K562 (cell line): ENCODE results near the gene TNFRSF13B. TPM values are rescaled to one million over a fixed set of nuclear protein-coding genes. Genes with fewer than 3 reads are reported as not detected.

Experiments
- ATAC-seq: fragments of 200-7000 bp; cut with Tn5 transposase; 3 replicates; pipeline ENCODE4 v1.9.1; 2020; ENCODE audit warnings: moderate library complexity
- BruUV-seq: library from RNA; stranded (reverse); fragments of 400-500 nt; replicated peaks from 2 replicates; lab custom pipeline; 2021; lab: Mats Ljungman, UMichigan
- CTCF ChIA-PET: fragments of 300-600 bp; formaldehyde crosslinking; extraction: SDS; loops from one replicate; lab custom pipeline; 2021; ENCODE audit warnings: low intra/inter-chr PET ratio; lab: Yijun Ruan, JAX
- POLR2A ChIA-PET: fragments of 300-600, 350-650 bp; sonication (Branson Sonifier 250); formaldehyde crosslinking; extraction: SDS; loops from one replicate; lab custom pipeline; 2021; ENCODE audit warnings: antibody characterized with exemption, inconsistent platforms; lab: Yijun Ruan, JAX
- DNase-seq, 4 experiments: peaks; one replicate each; pipeline versions ENCODE4 v3.0.0 to v3.0.0-alpha.2; 2011 to 2018; ENCODE audit warnings: low spot score in 3 of 4, mixed read lengths in 3 of 4; ENCODE audit errors: extremely low read depth in 1 of 4
- FAIRE-seq: peaks from 2 replicates; lab custom pipeline; 2011; peaks lifted over from hg19 to GRCh38; lab: Jason Lieb, UNC
- H2AFZ ChIP-seq: 2 replicates; pipeline ENCODE4 v1.6.0; 2011; ENCODE audit warnings: low read depth, low read length, control low read depth, inconsistent platforms
- H3K27ac ChIP-seq: fragments of 200-600 bp; 3 replicates; pipeline ENCODE4 v1.8.0; 2011; ENCODE audit warnings: low read depth, mild to moderate bottlenecking, control low read depth, inconsistent platforms, low read length, moderate library complexity, mixed read lengths; ENCODE audit errors: extremely low read depth
- H3K27me3 ChIP-seq, 2 experiments: fragments of 300-600 bp in 1 of 2; 2 replicates in 1 of 2; 3 replicates in 1 of 2; pipeline versions ENCODE4 v1.6.0 to v1.8.0; 2011; ENCODE audit warnings: inconsistent platforms in 2 of 2, low read length in 2 of 2, mild to moderate bottlenecking in 1 of 2, mixed read lengths in 1 of 2, moderate library complexity in 1 of 2; ENCODE audit not compliant: control insufficient read depth in 2 of 2, insufficient read depth in 2 of 2
- H3K36me3 ChIP-seq: fragments of 300-600 bp; 3 replicates; pipeline ENCODE4 v1.8.0; 2011; ENCODE audit warnings: mild to moderate bottlenecking, low read length, inconsistent platforms; ENCODE audit not compliant: control insufficient read depth, insufficient read depth
- H3K4me1 ChIP-seq, 2 experiments: fragments of 200-600 bp in 1 of 2; replicated peaks in 1 of 2; 2 replicates in 1 of 2; 3 replicates in 1 of 2; pipeline versions ENCODE4 v1.5.1 to v1.8.0; 2011; ENCODE audit warnings: inconsistent platforms in 2 of 2, low read length in 2 of 2, mild to moderate bottlenecking in 1 of 2, mixed read lengths in 1 of 2, moderate library complexity in 1 of 2; ENCODE audit not compliant: control insufficient read depth in 2 of 2, insufficient read depth in 2 of 2
- H3K4me2 ChIP-seq: 2 replicates; pipeline ENCODE4 v1.6.1; 2011; ENCODE audit warnings: low read length, control low read depth, inconsistent platforms, mixed read lengths; ENCODE audit not compliant: insufficient read depth
- H3K4me3 ChIP-seq: fragments of 200-600 bp; sonication (generic), shearing (Covaris generic); 2 replicates; pipeline ENCODE4 v1.5.1; 2016; ENCODE audit warnings: control low read depth, inconsistent platforms
- H3K79me2 ChIP-seq: fragments of 200-600 bp; 3 replicates; pipeline ENCODE4 v1.8.0; 2011; ENCODE audit warnings: low read length, inconsistent platforms; ENCODE audit not compliant: control insufficient read depth, insufficient read depth
- H3K9ac ChIP-seq, 2 experiments: 2 replicates each; pipeline versions ENCODE4 v1.6.0 to v1.6.1; 2011; ENCODE audit warnings: low read depth in 2 of 2, low read length in 2 of 2, control low read depth in 1 of 2, inconsistent platforms in 1 of 2, mild to moderate bottlenecking in 1 of 2, mixed read lengths in 1 of 2; ENCODE audit not compliant: insufficient read depth in 1 of 2
- H3K9me1 ChIP-seq: one replicate; pipeline ENCODE4 v1.6.0; 2011; ENCODE audit warnings: inconsistent platforms, mild to moderate bottlenecking, low read length, moderate library complexity; ENCODE audit not compliant: control insufficient read depth, insufficient read depth
- H3K9me3 ChIP-seq: replicated peaks from 2 replicates; pipeline ENCODE4 v1.5.1; 2011; ENCODE audit warnings: low read depth, low read length, inconsistent platforms; ENCODE audit not compliant: control insufficient read depth, insufficient read depth
- H4K20me1 ChIP-seq: replicated peaks from 2 replicates; pipeline ENCODE4 v1.6.1; 2011; ENCODE audit warnings: low read length, inconsistent platforms, mixed read lengths; ENCODE audit not compliant: control insufficient read depth, insufficient read depth
- FOXA1 ChIP-seq: fragments of 450-650 bp; IDR thresholded peaks from 2 replicates; pipeline ENCODE4 v1.6.1; 2016; ENCODE audit warnings: mild to moderate bottlenecking, borderline replicate concordance
- KDM1A ChIP-seq, 2 experiments: fragments of 450-650 bp; IDR thresholded peaks; 2 replicates each; pipeline ENCODE4 v1.6.1; 2016; ENCODE audit warnings: mild to moderate bottlenecking in 2 of 2
- TBL1XR1 ChIP-seq, 2 experiments: IDR thresholded peaks; 2 replicates each; pipeline ENCODE4 v1.6.1; 2012; ENCODE audit warnings: improper control_type of control experiment in 2 of 2, low read length in 2 of 2, mild to moderate bottlenecking in 1 of 2
- THRA ChIP-seq: fragments of 450-650 bp; IDR thresholded peaks from 2 replicates; pipeline ENCODE4 v1.6.1; 2017; ENCODE audit warnings: mild to moderate bottlenecking, moderate library complexity
- ZFPM2 ChIP-seq: fragments of 250-450 bp; sonication (Bioruptor Pico); IDR thresholded peaks from 2 replicates; pipeline ENCODE4 v1.5.1; 2022; ENCODE audit warnings: mild to moderate bottlenecking
- ZNF668 ChIP-seq: fragments of 250-450 bp; sonication (Bioruptor Pico); IDR thresholded peaks from 2 replicates; pipeline ENCODE4 v1.8.0; 2022; ENCODE audit warnings: mild to moderate bottlenecking, inconsistent platforms
- ZNF75A ChIP-seq: fragments of 450-650 bp; formaldehyde crosslinking; IDR thresholded peaks from 2 replicates; pipeline ENCODE4 v1.4.0; 2020; ENCODE audit warnings: mild to moderate bottlenecking
- WGBS: fragments of 100-300 bp; shearing (Covaris generic); methylation state at CpG from one replicate; pipeline ENCODE4 v1.1.6; 2016; ENCODE audit warnings: low coverage, mixed read lengths; ENCODE audit not compliant: insufficient coverage; ENCODE audit errors: missing lambda C conversion rate; 5-methylcytosine and 5-hydroxymethylcytosine counted together
- in situ Hi-C: fragments of 300-500 bp; cut with MboI; formaldehyde crosslinking; loops from 4 replicates; pipeline ENCODE4 v1.15.0; 2018; ENCODE audit warnings: inconsistent platforms, mixed read lengths
- intact Hi-C: fragments of 100-400 bp; cut with micrococcal nuclease; formaldehyde crosslinking; loops from 2 replicates; pipeline ENCODE4 v1.14.2; 2022
- polyA plus RNA-seq, 8 experiments: library from polyadenylated mRNA; depleted of rRNA in 4 of 8; stranded (reverse) in 5 of 8; unstranded in 3 of 8; fragments of >200 nt; fragmentation: Nextera tagmentation in 2 of 8; fragmentation: Illumina TruSeq in 1 of 8; extraction: Ambion mirVana in 2 of 8; extraction: Trizol in 1 of 8; gene quantifications; 2 replicates each; pipeline versions ENCODE4 v1.2.1 to v1.2.3, GENCODE V29; 2011 to 2014; ENCODE audit warnings: inconsistent platforms in 1 of 8, missing spikeins in 1 of 8
- total RNA-seq, 7 experiments: library from RNA; depleted of rRNA in 6 of 7; stranded (reverse); fragments of >200 nt in 6 of 7; fragmentation: Illumina TruSeq in 2 of 7; extraction: Trizol in 2 of 7; gene quantifications; 2 replicates each; pipeline versions ENCODE4 v1.2.1 to v1.2.3, GENCODE V29; 2011 to 2021; ENCODE audit warnings: low replicate concordance in 1 of 7
- TF ChIP-seq, protein P1 (sequence below), 2 experiments: fragments of 150-350 bp in 1 of 2; IDR thresholded peaks; 2 replicates each; pipeline ENCODE4 v1.6.1; 2012 to 2016; ENCODE audit warnings: low read depth in 2 of 2, low read length in 2 of 2, mild to moderate bottlenecking in 1 of 2, moderate library complexity in 1 of 2
- TF ChIP-seq, protein P2 (sequence below): sonication (generic); formaldehyde crosslinking; IDR thresholded peaks from 2 replicates; pipeline ENCODE4 v1.8.0; 2022; ENCODE audit warnings: missing genetic modification reagents, mild to moderate bottlenecking, moderate library complexity, borderline replicate concordance

TNFRSF13B gene
- total and polyA plus RNA-seq, 9 of the 15 experiments (the other 6 are each of a cell fraction or from before 2014, with no cell fraction given): not detected

DNA sequence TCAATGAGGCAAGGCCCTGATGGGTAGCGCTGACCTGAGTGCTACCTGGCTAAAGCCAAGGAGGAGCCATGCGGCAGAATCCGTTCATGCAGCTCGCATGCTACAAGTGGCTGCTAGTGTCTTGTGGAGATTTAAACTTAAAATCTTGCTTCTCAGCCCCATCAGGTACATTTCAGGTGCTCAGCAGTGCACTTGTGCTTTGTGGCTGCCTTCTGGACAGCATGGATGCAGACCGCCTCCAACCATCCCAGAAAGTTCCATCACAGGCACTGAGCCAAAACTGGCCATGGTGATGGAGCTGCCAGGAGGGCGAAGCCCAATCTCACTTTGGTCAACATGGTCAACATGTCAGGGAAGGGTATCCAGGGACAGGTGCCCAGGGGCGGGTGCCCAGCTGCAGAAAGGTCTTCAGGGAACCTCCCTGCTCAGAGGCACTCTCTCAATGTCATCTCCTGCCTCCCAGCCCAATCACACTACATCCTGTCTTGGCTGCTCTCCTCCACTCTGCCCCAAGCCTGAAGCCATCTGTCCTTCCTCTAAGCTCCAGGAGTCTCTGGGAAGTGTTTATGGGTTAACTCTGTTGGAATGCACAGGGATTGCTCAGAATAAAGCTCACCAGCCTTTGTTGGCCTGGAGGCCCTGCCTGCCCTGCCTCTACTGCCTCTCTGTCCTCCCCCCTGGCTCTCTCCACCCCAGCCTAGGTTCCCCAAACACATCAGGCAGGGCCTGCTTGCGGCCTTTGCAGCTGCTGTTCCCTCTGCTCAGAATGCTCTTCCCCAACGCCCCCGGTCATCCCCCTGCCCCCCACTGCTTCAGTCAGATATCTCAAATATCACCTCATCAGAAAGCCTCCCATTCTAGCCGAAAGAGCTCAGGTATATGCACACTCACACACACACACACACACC, 18.3 kb upstream of the TNFRSF13B start:
- ChIA-PET CTCF (no interaction called here), POLR2A (interaction anchor here (0.6 kb wide), 1 partner anchor 404 kb away, joined by 3 read pairs; no protein-coding TSS in a partner anchor)
- Histone ChIP-seq H3K27me3 (peaks cover 0 to 16% of the 10 kb centered on the region in 2 experiments; a peak in 3 of 5 replicates), H3K36me3 (no peaks in the 10 kb centered on the region), H3K4me2 (no peak overlapping the region), H2AFZ (no peak overlapping the region), H3K79me2 (no peaks in the 10 kb centered on the region), H3K9me3 (no peaks in the 10 kb centered on the region), H3K4me3 (no peak overlapping the region), H3K9ac (no peak overlapping the region), H3K27ac (no peak overlapping the region), H3K4me1 (peaks cover 0 to 4% of the 10 kb centered on the region in 2 experiments; a peak in 3 of 5 replicates), H4K20me1 (peaks cover 9% of the 10 kb centered on the region; the same call in 1 of the 2 replicates), H3K9me1 (no peaks in the 10 kb centered on the region)
- DNase-seq: no peak
- TF ChIP-seq ZNF75A (CRISPR knock-in tag): no peak
- no peak for TF ChIP-seq KDM1A (IDR thresholded peaks at IDR 0.05)
- no peak for TF ChIP-seq TBL1XR1 (IDR thresholded peaks at IDR 0.05; ENCODE audit: low read length in 2 of 2)
- no peak for TF ChIP-seq ZFPM2 (CRISPR knock-in tag)
- TF ChIP-seq, protein P1, sequence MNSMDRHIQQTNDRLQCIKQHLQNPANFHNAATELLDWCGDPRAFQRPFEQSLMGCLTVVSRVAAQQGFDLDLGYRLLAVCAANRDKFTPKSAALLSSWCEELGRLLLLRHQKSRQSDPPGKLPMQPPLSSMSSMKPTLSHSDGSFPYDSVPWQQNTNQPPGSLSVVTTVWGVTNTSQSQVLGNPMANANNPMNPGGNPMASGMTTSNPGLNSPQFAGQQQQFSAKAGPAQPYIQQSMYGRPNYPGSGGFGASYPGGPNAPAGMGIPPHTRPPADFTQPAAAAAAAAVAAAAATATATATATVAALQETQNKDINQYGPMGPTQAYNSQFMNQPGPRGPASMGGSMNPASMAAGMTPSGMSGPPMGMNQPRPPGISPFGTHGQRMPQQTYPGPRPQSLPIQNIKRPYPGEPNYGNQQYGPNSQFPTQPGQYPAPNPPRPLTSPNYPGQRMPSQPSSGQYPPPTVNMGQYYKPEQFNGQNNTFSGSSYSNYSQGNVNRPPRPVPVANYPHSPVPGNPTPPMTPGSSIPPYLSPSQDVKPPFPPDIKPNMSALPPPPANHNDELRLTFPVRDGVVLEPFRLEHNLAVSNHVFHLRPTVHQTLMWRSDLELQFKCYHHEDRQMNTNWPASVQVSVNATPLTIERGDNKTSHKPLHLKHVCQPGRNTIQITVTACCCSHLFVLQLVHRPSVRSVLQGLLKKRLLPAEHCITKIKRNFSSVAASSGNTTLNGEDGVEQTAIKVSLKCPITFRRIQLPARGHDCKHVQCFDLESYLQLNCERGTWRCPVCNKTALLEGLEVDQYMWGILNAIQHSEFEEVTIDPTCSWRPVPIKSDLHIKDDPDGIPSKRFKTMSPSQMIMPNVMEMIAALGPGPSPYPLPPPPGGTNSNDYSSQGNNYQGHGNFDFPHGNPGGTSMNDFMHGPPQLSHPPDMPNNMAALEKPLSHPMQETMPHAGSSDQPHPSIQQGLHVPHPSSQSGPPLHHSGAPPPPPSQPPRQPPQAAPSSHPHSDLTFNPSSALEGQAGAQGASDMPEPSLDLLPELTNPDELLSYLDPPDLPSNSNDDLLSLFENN (IDR thresholded peaks at IDR 0.05; ENCODE audit: low read depth in 2 of 2, low read length in 2 of 2): no peak
- TF ChIP-seq, protein P2, sequence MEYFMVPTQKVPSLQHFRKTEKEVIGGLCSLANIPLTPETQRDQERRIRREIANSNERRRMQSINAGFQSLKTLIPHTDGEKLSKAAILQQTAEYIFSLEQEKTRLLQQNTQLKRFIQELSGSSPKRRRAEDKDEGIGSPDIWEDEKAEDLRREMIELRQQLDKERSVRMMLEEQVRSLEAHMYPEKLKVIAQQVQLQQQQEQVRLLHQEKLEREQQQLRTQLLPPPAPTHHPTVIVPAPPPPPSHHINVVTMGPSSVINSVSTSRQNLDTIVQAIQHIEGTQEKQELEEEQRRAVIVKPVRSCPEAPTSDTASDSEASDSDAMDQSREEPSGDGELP (CRISPR knock-in tag): no peak
- TF ChIP-seq ZNF668 (CRISPR knock-in tag): no peak
- TF ChIP-seq THRA: no peak
- TF ChIP-seq FOXA1: no peak
- no TSS peak for BruUV-seq
- in situ Hi-C loops (loop anchor here (25.0 kb wide), 1 partner anchor 647 kb away; no protein-coding TSS in a partner anchor), intact Hi-C loops (no loop called here)
- WGBS: 8% methylated on average over 7 of the region's 11 CpGs
- FAIRE-seq: no peak
- no peak for ATAC-seq
